Kidney (tissue), 14 donors: ENCODE data around the gene ZSWIM4. TPM values are rescaled to one million over a fixed set of nuclear protein-coding genes. Genes with fewer than 3 reads are reported as not detected.

Experiments used
- DNase-seq, 5 donors: peaks; one replicate each; pipeline ENCODE4 v3.0.0-alpha.2; 2013 to 2020
- FAIRE-seq: peaks from 2 replicates; lab custom pipeline; 2012; peaks lifted over from hg19 to GRCh38; lab: Jason Lieb, UNC
- H3K27ac ChIP-seq, 2 donors: one replicate each; pipeline ENCODE4 v1.7.0; 2013; ENCODE audit warnings: low read depth in 2 of 2, low read length in 2 of 2, inconsistent platforms in 1 of 2
- H3K27me3 ChIP-seq: one replicate; pipeline ENCODE4 v1.7.1; 2013; ENCODE audit warnings: low read length, inconsistent platforms; ENCODE audit not compliant: control insufficient read depth, insufficient read depth
- H3K36me3 ChIP-seq, 3 donors: one replicate each; pipeline versions ENCODE4 v1.7.0 to v1.7.1; 2013; ENCODE audit warnings: low read length in 3 of 3, control low read depth in 1 of 3, inconsistent platforms in 1 of 3; ENCODE audit not compliant: insufficient read depth in 3 of 3, control insufficient read depth in 2 of 3
- H3K4me1 ChIP-seq, 3 donors: one replicate each; pipeline versions ENCODE4 v1.7.0 to v1.7.1; 2013; ENCODE audit warnings: low read length in 3 of 3, inconsistent platforms in 1 of 3, low read depth in 1 of 3; ENCODE audit not compliant: control insufficient read depth in 2 of 3, insufficient read depth in 2 of 3
- H3K4me3 ChIP-seq, 3 donors: one replicate each; pipeline versions ENCODE4 v1.7.0 to v1.8.1; 2013; ENCODE audit warnings: low read length in 3 of 3, control low read depth in 1 of 3, inconsistent platforms in 1 of 3
- H3K9ac ChIP-seq, 3 donors: one replicate each; pipeline versions ENCODE4 v1.7.0 to v1.7.1; 2013; ENCODE audit warnings: low read length in 3 of 3, control low read depth in 1 of 3, inconsistent platforms in 1 of 3
- H3K9me3 ChIP-seq, 3 donors: one replicate each; pipeline versions ENCODE4 v1.7.0 to v1.7.1; 2013; ENCODE audit warnings: low read length in 3 of 3, control low read depth in 1 of 3, inconsistent platforms in 1 of 3; ENCODE audit not compliant: control insufficient read depth in 2 of 3, insufficient read depth in 1 of 3
- intact Hi-C: fragments of 100-400 bp; cut with DNase I; formaldehyde crosslinking; loops from one replicate; pipeline ENCODE4 v1.11.1; 2022
- microRNA-seq: library from miRNA; unstranded; fragments of <30 nt; microRNA quantifications from one replicate; pipeline ENCODE4 v1.2.0, GENCODE V29; 2020
- polyA plus RNA-seq: library from polyadenylated mRNA; stranded (reverse); fragments of 350-450 nt; fragmentation: Illumina TruSeq; extraction: RNeasy Lipid Tissue Mini Kit (QIAGEN cat#74804); gene quantifications from one replicate; pipeline ENCODE4 v1.2.3, GENCODE V29; 2014; ENCODE audit warnings: low read depth, low replicate concordance; ENCODE audit not compliant: insufficient read depth
- total RNA-seq: library from RNA; stranded (reverse); fragmentation: NEBNext Ultra II Directional; extraction: Animal tissue kit (Norgen Biotek cat#: 25700); gene quantifications from one replicate; pipeline ENCODE4 v1.2.1, GENCODE V29; 2021
- TF ChIP-seq, protein P1 (sequence below): IDR thresholded peaks from 3 replicates; pipeline ENCODE4 v1.5.1; 2012; ENCODE audit warnings: mild to moderate bottlenecking, moderate library complexity, borderline replicate concordance; ENCODE audit not compliant: insufficient read depth; ENCODE audit errors: extremely low read depth
- donor health status: control.
- donor health status: control.
- donor health status: control.
- donor health status: control.
- donor health status: control.
- donor health status: DM: yes; HTN: yes; CAD: no.
- donor health status: Normal renal cell carcinoma (clear cell type).

Gene ZSWIM4
- total and polyA plus RNA-seq, 2 donors from 2014 or later: 1.4 to 13.7 TPM

DNA sequence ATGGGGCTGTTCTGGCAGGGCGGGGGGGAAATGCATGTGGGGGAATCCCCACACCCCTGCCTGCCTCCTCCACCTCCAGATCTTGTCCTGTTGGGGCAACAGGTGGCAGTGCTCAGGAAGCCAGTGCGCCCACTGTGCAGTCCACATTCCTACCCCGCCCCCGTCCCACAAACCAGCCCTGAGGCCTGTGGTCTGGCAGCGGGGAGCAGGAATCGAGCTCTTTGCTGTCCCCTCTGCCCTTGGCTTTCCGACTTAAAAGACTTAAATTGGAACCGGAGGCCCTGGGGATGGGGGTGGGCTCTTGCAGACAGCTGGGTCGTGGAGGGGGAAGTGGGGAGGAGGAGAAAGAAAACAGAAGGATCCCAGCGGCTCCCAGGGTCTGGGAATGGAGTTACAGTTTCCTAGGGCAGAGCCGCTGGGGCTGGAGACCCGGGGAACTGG, 86.0 kb downstream of the ZSWIM4 start:
- H3K9ac ChIP-seq: no peak overlapping the region
- no peak for FAIRE-seq

More for the DNA sequence above, 86.0 kb downstream of the ZSWIM4 start:
- peaks cover 0 to 13% (median 0%) of the 10 kb centered on the region in 3 donors for H3K4me1 ChIP-seq
- H3K27me3 ChIP-seq: no peaks in the 10 kb centered on the region
- H3K9me3 ChIP-seq: no peaks in the 10 kb centered on the region
- no peak overlapping the region for H3K27ac ChIP-seq
- no peaks in the 10 kb centered on the region for H3K36me3 ChIP-seq
- peak in 4 of 5 donors; percentile 68 to 85 (median 80) for DNase-seq
- TF ChIP-seq, protein P1, sequence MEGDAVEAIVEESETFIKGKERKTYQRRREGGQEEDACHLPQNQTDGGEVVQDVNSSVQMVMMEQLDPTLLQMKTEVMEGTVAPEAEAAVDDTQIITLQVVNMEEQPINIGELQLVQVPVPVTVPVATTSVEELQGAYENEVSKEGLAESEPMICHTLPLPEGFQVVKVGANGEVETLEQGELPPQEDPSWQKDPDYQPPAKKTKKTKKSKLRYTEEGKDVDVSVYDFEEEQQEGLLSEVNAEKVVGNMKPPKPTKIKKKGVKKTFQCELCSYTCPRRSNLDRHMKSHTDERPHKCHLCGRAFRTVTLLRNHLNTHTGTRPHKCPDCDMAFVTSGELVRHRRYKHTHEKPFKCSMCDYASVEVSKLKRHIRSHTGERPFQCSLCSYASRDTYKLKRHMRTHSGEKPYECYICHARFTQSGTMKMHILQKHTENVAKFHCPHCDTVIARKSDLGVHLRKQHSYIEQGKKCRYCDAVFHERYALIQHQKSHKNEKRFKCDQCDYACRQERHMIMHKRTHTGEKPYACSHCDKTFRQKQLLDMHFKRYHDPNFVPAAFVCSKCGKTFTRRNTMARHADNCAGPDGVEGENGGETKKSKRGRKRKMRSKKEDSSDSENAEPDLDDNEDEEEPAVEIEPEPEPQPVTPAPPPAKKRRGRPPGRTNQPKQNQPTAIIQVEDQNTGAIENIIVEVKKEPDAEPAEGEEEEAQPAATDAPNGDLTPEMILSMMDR: no peak
- intact Hi-C loops: loop anchor here (10.0 kb wide), 1 partner anchor 174 kb away; no protein-coding TSS in a partner anchor
- H3K4me3 ChIP-seq: no peak overlapping the region

Small RNAs within 50 kb of the gene (microRNA-seq; reads per million reads assigned to microRNA genes)
- gene MIR181C: 375 reads per million, percentile 70 among the genes with 10 or more reads in this experiment
- 110 reads per million, percentile 53 among the genes with 10 or more reads in this experiment for gene MIR181D

Other genes with a start within 250 kb of the ZSWIM4 start
- gene MRI1, start 30.9 kb upstream of the ZSWIM4 start, total RNA-seq: 46.5 TPM
- 18.8 TPM for gene MRI1, start 30.9 kb upstream of the ZSWIM4 start, polyA plus RNA-seq
- 62.7 TPM for gene C19orf53, start 21.0 kb upstream of the ZSWIM4 start, total RNA-seq
- gene C19orf53, start 21.0 kb upstream of the ZSWIM4 start, polyA plus RNA-seq: 264 TPM
- gene NANOS3, start 81.7 kb downstream of the ZSWIM4 start, total RNA-seq: 0.35 TPM
- gene NANOS3, start 81.7 kb downstream of the ZSWIM4 start, polyA plus RNA-seq: not detected
- gene BRME1, start 110.7 kb downstream of the ZSWIM4 start, total RNA-seq: 1.8 TPM
- 1.5 TPM for gene BRME1, start 110.7 kb downstream of the ZSWIM4 start, polyA plus RNA-seq
- gene CC2D1A, start 110.8 kb downstream of the ZSWIM4 start, total RNA-seq: 36.9 TPM
- 28.8 TPM for gene CC2D1A, start 110.8 kb downstream of the ZSWIM4 start, polyA plus RNA-seq
- 3.0 TPM for gene PODNL1, start 143.0 kb downstream of the ZSWIM4 start, total RNA-seq
- gene PODNL1, start 143.0 kb downstream of the ZSWIM4 start, polyA plus RNA-seq: not detected
- gene DCAF15, start 157.1 kb downstream of the ZSWIM4 start, total RNA-seq: 35.5 TPM
- 21.9 TPM for gene DCAF15, start 157.1 kb downstream of the ZSWIM4 start, polyA plus RNA-seq
- gene RFX1, start 210.9 kb downstream of the ZSWIM4 start, total RNA-seq: 17.9 TPM
- 5.2 TPM for gene RFX1, start 210.9 kb downstream of the ZSWIM4 start, polyA plus RNA-seq
- gene RLN3, start 232.7 kb downstream of the ZSWIM4 start, total RNA-seq: not detected
- gene RLN3, start 232.7 kb downstream of the ZSWIM4 start, polyA plus RNA-seq: not detected
- gene IL27RA, start 236.3 kb downstream of the ZSWIM4 start, total RNA-seq: 14.1 TPM
- 3.1 TPM for gene IL27RA, start 236.3 kb downstream of the ZSWIM4 start, polyA plus RNA-seq